ENCODE results near the gene RASGRF1. TPM values are rescaled to one million over a fixed set of nuclear protein-coding genes. Genes with fewer than 3 reads are reported as not detected.

The RASGRF1 gene
- total RNA-seq, 1 donor from 2014 or later: 82.6 TPM

DNA sequence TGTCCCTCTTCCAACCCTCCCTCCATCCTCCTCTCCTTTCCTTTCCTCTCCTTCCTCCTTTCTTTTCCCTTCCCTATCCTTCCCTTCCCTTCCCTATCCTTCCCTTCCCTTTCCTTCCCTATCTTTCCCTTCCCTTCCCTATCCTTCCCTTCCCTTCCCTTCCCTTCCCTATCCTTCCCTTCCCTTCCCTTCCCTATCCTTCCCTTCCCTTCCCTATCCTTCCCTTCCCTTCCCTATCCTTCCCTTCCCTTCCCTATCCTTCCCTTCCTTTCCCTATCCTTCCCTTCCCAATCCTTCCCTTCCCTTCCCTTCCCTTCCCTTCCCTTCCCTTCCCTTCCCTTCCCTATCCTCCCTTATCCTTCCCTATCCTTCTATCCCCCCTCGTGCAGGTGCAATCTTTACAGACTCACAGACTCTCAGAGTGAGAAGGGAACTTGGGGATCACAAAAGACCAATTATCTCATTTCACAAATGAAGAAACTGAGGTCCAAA lies 31.5 kb downstream of the RASGRF1 start:
- no peak for DNase-seq
- H3K36me3 ChIP-seq: no peaks in the 10 kb centered on the region
- no peak overlapping the region for H3K27ac ChIP-seq
- no peak overlapping the region for H3K4me3 ChIP-seq
- no peaks in the 10 kb centered on the region for H3K4me1 ChIP-seq
- peaks cover 7% of the 10 kb centered on the region for H3K27me3 ChIP-seq (ENCODE audit: low read depth)
- no peak for ATAC-seq
- TF ChIP-seq CTCF (IDR thresholded peaks at IDR 0.05): no peak
- intact Hi-C loops (cut with DNase I): no loop called here
- H3K9me3 ChIP-seq: no peaks in the 10 kb centered on the region

- no peak for TF ChIP-seq CTCF (IDR thresholded peaks at IDR 0.05)
- DNase-seq (no peak), ATAC-seq (no peak)
- Histone ChIP-seq H3K4me1 (no peaks in the 10 kb centered on the region), H3K27me3 (ENCODE audit: low read depth) (peaks cover 7% of the 10 kb centered on the region), H3K27ac (no peak overlapping the region), H3K4me3 (no peak overlapping the region), H3K36me3 (no peaks in the 10 kb centered on the region), H3K9me3 (no peaks in the 10 kb centered on the region)
- intact Hi-C loops (cut with DNase I): no loop called here
Measured at GRCh38 chr15:79058260-79058850, 32.2 kb downstream of the RASGRF1 start.

GRCh38 chr15:79057050-79057449 lies 33.5 kb downstream of the RASGRF1 start:
- Histone ChIP-seq H3K4me1 (no peaks in the 10 kb centered on the region), H3K4me3 (no peak overlapping the region), H3K27ac (no peak overlapping the region), H3K36me3 (no peaks in the 10 kb centered on the region), H3K9me3 (no peaks in the 10 kb centered on the region), H3K27me3 (ENCODE audit: low read depth) (peaks cover 7% of the 10 kb centered on the region)
- no peak for TF ChIP-seq CTCF (IDR thresholded peaks at IDR 0.05)
- DNase-seq (no peak), ATAC-seq (no peak)
- intact Hi-C loops (cut with DNase I): no loop called here

- TF ChIP-seq CTCF (IDR thresholded peaks at IDR 0.05): no peak
- intact Hi-C loops (cut with DNase I): no loop called here
- H3K27me3 ChIP-seq (ENCODE audit: low read depth): no peaks in the 10 kb centered on the region
- no peak overlapping the region for H3K27ac ChIP-seq
- no peak for DNase-seq
- no peaks in the 10 kb centered on the region for H3K4me1 ChIP-seq
- no peak for ATAC-seq
- H3K4me3 ChIP-seq: no peak overlapping the region
- H3K9me3 ChIP-seq: no peaks in the 10 kb centered on the region
- no peaks in the 10 kb centered on the region for H3K36me3 ChIP-seq
Measured at GRCh38 chr15:79054350-79054749, 36.2 kb downstream of the RASGRF1 start.

- H3K9me3 ChIP-seq: no peaks in the 10 kb centered on the region
- H3K4me1 ChIP-seq: no peaks in the 10 kb centered on the region
- H3K27me3 ChIP-seq (ENCODE audit: low read depth): no peaks in the 10 kb centered on the region
- no peak overlapping the region for H3K27ac ChIP-seq
- no peak overlapping the region for H3K4me3 ChIP-seq
- no peaks in the 10 kb centered on the region for H3K36me3 ChIP-seq
- intact Hi-C loops (cut with DNase I): no loop called here
- no peak for ATAC-seq
- DNase-seq: no peak
- no peak for TF ChIP-seq CTCF (IDR thresholded peaks at IDR 0.05)
Measured at GRCh38 chr15:79053894-79054293, 36.7 kb downstream of the RASGRF1 start.
